Left hindlimb (tissue), 1 donor: ENCODE data around the gene CCDC88C.
"Not testable (repeated sequence)": the region's sequence is repeated elsewhere in the genome, so short reads cannot be mapped to it uniquely, and the experiment has no call there.

Source experiments
- DNase-seq: peaks from one replicate; pipeline ENCODE4 v3.0.0-alpha.2; 2018

Gene CCDC88C

GRCh38 chr14:91242635-91243034 is 175.0 kb downstream of the CCDC88C start:
- DNase-seq, result no peak

GRCh38 chr14:91241863-91242262 is 175.8 kb downstream of the CCDC88C start:
- no peak for DNase-seq

GRCh38 chr14:91238661-91239060 is 179.0 kb downstream of the CCDC88C start:
- no peak for DNase-seq

- DNase-seq, result no peak
Observed at GRCh38 chr14:91238085-91238484, 179.5 kb downstream of the CCDC88C start.

- no peak for DNase-seq
Observed at GRCh38 chr14:91237219-91237618, 180.4 kb downstream of the CCDC88C start.

- no peak for DNase-seq
Observed at GRCh38 chr14:91235841-91236240, 181.8 kb downstream of the CCDC88C start.

- no peak for DNase-seq
Observed at GRCh38 chr14:91234791-91235114, 182.9 kb downstream of the CCDC88C start.

- no peak for DNase-seq
Observed at GRCh38 chr14:91233936-91234790, 183.5 kb downstream of the CCDC88C start.

GRCh38 chr14:91232603-91233002 is 185.0 kb downstream of the CCDC88C start:
- no peak for DNase-seq

GRCh38 chr14:91232052-91232451 is 185.6 kb downstream of the CCDC88C start:
- no peak for DNase-seq

GRCh38 chr14:91231446-91231845 is 186.2 kb downstream of the CCDC88C start:
- no peak for DNase-seq

GRCh38 chr14:91230397-91231035 is 187.1 kb downstream of the CCDC88C start:
- DNase-seq, result no peak

GRCh38 chr14:91229743-91230200 is 187.8 kb downstream of the CCDC88C start:
- DNase-seq, result no peak

GRCh38 chr14:91229005-91229382 is 188.6 kb downstream of the CCDC88C start:
- DNase-seq, result no peak

- DNase-seq, result no peak
Observed at GRCh38 chr14:91228112-91229004, 189.3 kb downstream of the CCDC88C start.

GRCh38 chr14:91227183-91227628 is 190.4 kb downstream of the CCDC88C start:
- DNase-seq, result no peak

- DNase-seq, result not testable (repeated sequence)
Observed at GRCh38 chr14:91226360-91226759, 191.3 kb downstream of the CCDC88C start.

GRCh38 chr14:91225025-91225424 is 192.6 kb downstream of the CCDC88C start:
- no peak for DNase-seq

GRCh38 chr14:91223028-91223783 is 194.4 kb downstream of the CCDC88C start:
- no peak for DNase-seq
